HCT116 (cell line): Measurements from ENCODE around the gene SLC6A17. TPM values are rescaled to one million over a fixed set of nuclear protein-coding genes. Genes with fewer than 3 reads are reported as not detected.

Experiments used
- ATAC-seq: fragments of 200-7000 bp; cut with Tn5 transposase; 2 replicates; pipeline ENCODE4 v1.9.1; 2020; ENCODE audit warnings: mild to moderate bottlenecking, moderate library complexity
- BruUV-seq: library from RNA; stranded (reverse); fragments of 400-500 nt; replicated peaks from 2 replicates; lab custom pipeline; 2021; lab: Mats Ljungman, UMichigan
- CTCF ChIA-PET: fragments of 300-600 bp; sonication (Branson Sonifier 250); formaldehyde crosslinking; loops from one replicate; lab custom pipeline; 2021; ENCODE audit warnings: antibody characterized with exemption; lab: Charles Lee
- POLR2A ChIA-PET: fragments of 300-600, 350-600 bp; sonication (Branson Sonifier 250); formaldehyde crosslinking; loops from one replicate; lab custom pipeline; 2021; ENCODE audit warnings: antibody characterized with exemption; lab: Charles Lee
- RAD21 ChIA-PET, 2 experiments: fragments of 300-600 bp; sonication (Branson Sonifier 250); formaldehyde crosslinking; loops; one replicate each; lab custom pipeline; 2023; ENCODE audit warnings: low total read pairs in 2 of 2; ENCODE audit not compliant: uncharacterized antibody in 2 of 2, unreplicated experiment in 2 of 2, low non-redundant PET in 1 of 2; lab: Charles Lee
- DNase-seq: peaks from one replicate; pipeline ENCODE4 v3.0.0-alpha.2; 2010; ENCODE audit warnings: low read depth, low spot score
- H2AFZ ChIP-seq: fragments of 200-600 bp; shearing (Covaris generic), sonication (generic); 2 replicates; pipeline ENCODE4 v1.6.1; 2017; ENCODE audit warnings: low read depth, mixed run types, mixed read lengths, antibody characterized with exemption, low read length; ENCODE audit not compliant: poor library complexity, severe bottlenecking
- H3K27ac ChIP-seq: 2 replicates; pipeline ENCODE4 v1.5.1; 2012; ENCODE audit warnings: low read depth, low read length
- H3K27me3 ChIP-seq: fragments of 200-600 bp; sonication (generic); 2 replicates; pipeline ENCODE4 v1.6.1; 2016; ENCODE audit warnings: mixed run types, low read length, mixed read lengths; ENCODE audit not compliant: insufficient read depth
- H3K36me3 ChIP-seq, 2 experiments: fragments of 200-500 bp in 1 of 2; fragments of 200-600 bp in 1 of 2; sonication (Bioruptor generic) in 1 of 2; sonication (generic) in 1 of 2; 2 replicates each; pipeline versions ENCODE4 v1.5.1 to v1.6.1; 2014 to 2016; ENCODE audit warnings: low read length in 2 of 2, inconsistent platforms in 1 of 2, mixed read lengths in 1 of 2, mixed run types in 1 of 2; ENCODE audit not compliant: insufficient read depth in 2 of 2, control insufficient read depth in 1 of 2
- H3K4me1 ChIP-seq, 2 experiments: fragments of 200-600 bp in 1 of 2; sonication (generic) in 1 of 2; 2 replicates each; pipeline versions ENCODE4 v1.5.1 to v1.6.1; 2012 to 2017; ENCODE audit warnings: low read length in 2 of 2, inconsistent platforms in 1 of 2, mild to moderate bottlenecking in 1 of 2, mixed read lengths in 1 of 2, mixed run types in 1 of 2, moderate library complexity in 1 of 2; ENCODE audit not compliant: insufficient read depth in 2 of 2, control insufficient read depth in 1 of 2
- H3K4me2 ChIP-seq: fragments of 200-600 bp; sonication (generic); 2 replicates; pipeline ENCODE4 v1.6.1; 2017; ENCODE audit warnings: mixed run types, low read length, mixed read lengths
- H3K4me3 ChIP-seq, 2 experiments: fragments of 200-600 bp in 1 of 2; sonication (generic) in 1 of 2; replicated peaks in 1 of 2; 2 replicates each; pipeline ENCODE4 v1.5.1; 2011 to 2016; ENCODE audit warnings: low read length in 2 of 2, control low read depth in 1 of 2, low read depth in 1 of 2, mild to moderate bottlenecking in 1 of 2, mixed read lengths in 1 of 2, mixed run types in 1 of 2
- H3K79me2 ChIP-seq: fragments of 200-600 bp; sonication (generic); 2 replicates; pipeline ENCODE4 v1.6.1; 2017; ENCODE audit warnings: mild to moderate bottlenecking, mixed run types, low read length, moderate library complexity, mixed read lengths; ENCODE audit not compliant: insufficient read depth
- H3K9ac ChIP-seq: fragments of 200-600 bp; sonication (generic); 2 replicates; pipeline ENCODE4 v1.6.1; 2016; ENCODE audit warnings: low read length, mixed read lengths
- H3K9me2 ChIP-seq: fragments of 200-600 bp; sonication (generic), shearing (Covaris generic); 2 replicates; pipeline ENCODE4 v1.6.1; 2017; ENCODE audit warnings: mixed run types, mild to moderate bottlenecking, moderate library complexity; ENCODE audit not compliant: insufficient read depth
- H3K9me3 ChIP-seq, 2 experiments: fragments of 200-500 bp in 1 of 2; fragments of 200-600 bp in 1 of 2; sonication (Bioruptor generic) in 1 of 2; sonication (generic) in 1 of 2; 2 replicates each; pipeline ENCODE4 v1.6.1; 2014 to 2017; ENCODE audit warnings: low read length in 2 of 2, mixed read lengths in 2 of 2, inconsistent platforms in 1 of 2, low read depth in 1 of 2, mild to moderate bottlenecking in 1 of 2, mixed run types in 1 of 2, moderate library complexity in 1 of 2; ENCODE audit not compliant: control insufficient read depth in 1 of 2, insufficient read depth in 1 of 2
- H4K20me1 ChIP-seq: fragments of 200-600 bp; sonication (generic), shearing (Covaris generic); 2 replicates; pipeline ENCODE4 v1.6.1; 2017; ENCODE audit warnings: mixed run types, mild to moderate bottlenecking, moderate library complexity; ENCODE audit not compliant: insufficient read depth
- ATF3 ChIP-seq: IDR thresholded peaks from 2 replicates; pipeline ENCODE4 v1.6.1; 2012
- CBX3 ChIP-seq: IDR thresholded peaks from 2 replicates; pipeline ENCODE4 v1.6.1; 2012; ENCODE audit warnings: low read depth
- CEBPB ChIP-seq: IDR thresholded peaks from 2 replicates; pipeline ENCODE4 v1.6.1; 2012; ENCODE audit warnings: low read depth
- EGR1 ChIP-seq: IDR thresholded peaks from 2 replicates; pipeline ENCODE4 v1.6.1; 2012; ENCODE audit warnings: low read depth
- ELF1 ChIP-seq: IDR thresholded peaks from 2 replicates; pipeline ENCODE4 v1.6.1; 2012; ENCODE audit warnings: low read depth, borderline replicate concordance
- EZH2 ChIP-seq: fragments of 200-600 bp; sonication (generic); IDR thresholded peaks from 2 replicates; pipeline ENCODE4 v1.6.1; 2017; ENCODE audit warnings: antibody characterized with exemption, mixed run types
- JUND ChIP-seq: IDR thresholded peaks from 2 replicates; pipeline ENCODE4 v1.6.1; 2012
- POLR2A ChIP-seq: IDR thresholded peaks from 2 replicates; pipeline ENCODE4 v1.7.0; 2011; ENCODE audit warnings: borderline replicate concordance; ENCODE audit not compliant: insufficient read depth, insufficient read length; ENCODE audit errors: extremely low read depth
- POLR2AphosphoS5 ChIP-seq: IDR thresholded peaks from 2 replicates; pipeline ENCODE4 v1.6.1; 2011; ENCODE audit warnings: mild to moderate bottlenecking, low read depth, low read length, moderate library complexity
- RAD21 ChIP-seq: IDR thresholded peaks from 2 replicates; pipeline ENCODE4 v1.6.1; 2012; ENCODE audit warnings: low read depth, mild to moderate bottlenecking
- REST ChIP-seq: IDR thresholded peaks from 2 replicates; pipeline ENCODE4 v1.6.1; 2012; ENCODE audit warnings: low read depth
- SIN3A ChIP-seq: IDR thresholded peaks from 2 replicates; pipeline ENCODE4 v1.6.1; 2012; ENCODE audit warnings: low read depth
- intact Hi-C: fragments of 100-400 bp; cut with micrococcal nuclease; formaldehyde crosslinking; loops from 2 replicates; pipeline ENCODE4 v1.10.0; 2022
- total RNA-seq: library from RNA; stranded (reverse); gene quantifications from one replicate; pipeline ENCODE4 v1.2.1, GENCODE V29; 2021; ENCODE audit not compliant: unreplicated experiment
- TF ChIP-seq, protein P1 (sequence below): IDR thresholded peaks from 2 replicates; pipeline ENCODE4 v1.6.1; 2011; ENCODE audit warnings: mild to moderate bottlenecking, low read length, moderate library complexity; ENCODE audit not compliant: insufficient replicate concordance; ENCODE audit errors: extremely low read depth
- TF ChIP-seq, protein P2 (sequence below): IDR thresholded peaks from 2 replicates; pipeline ENCODE4 v1.6.1; 2012

Gene SLC6A17
- total RNA-seq, 1 experiment from 2014 or later: 10.5 TPM

GRCh38 chr1:110225212-110225611, 74.9 kb downstream of the SLC6A17 start:
- no peak for DNase-seq
- BruUV-seq: no TSS peak
- H3K4me2 ChIP-seq: no peak overlapping the region
- H3K27me3 ChIP-seq: no peaks in the 10 kb centered on the region
- ChIA-PET POLR2A (no interaction called here), RAD21 (no interaction called here), CTCF (no interaction called here)
- no peak overlapping the region for H3K27ac ChIP-seq
- peaks cover 0 to 2% of the 10 kb centered on the region in 2 experiments; a peak in 1 of 4 replicates for H3K36me3 ChIP-seq
- H3K9me2 ChIP-seq: no peaks in the 10 kb centered on the region
- H3K9me3 ChIP-seq: no peaks in the 10 kb centered on the region
- TF ChIP-seq RAD21 (no peak), SIN3A (no peak), POLR2A (no peak), EGR1 (no peak), POLR2AphosphoS5 (no peak), ELF1 (no peak), EZH2 (no peak), REST (no peak), CBX3 (no peak), JUND (no peak), ATF3 (no peak), CEBPB (no peak)
- TF ChIP-seq, protein P1, sequence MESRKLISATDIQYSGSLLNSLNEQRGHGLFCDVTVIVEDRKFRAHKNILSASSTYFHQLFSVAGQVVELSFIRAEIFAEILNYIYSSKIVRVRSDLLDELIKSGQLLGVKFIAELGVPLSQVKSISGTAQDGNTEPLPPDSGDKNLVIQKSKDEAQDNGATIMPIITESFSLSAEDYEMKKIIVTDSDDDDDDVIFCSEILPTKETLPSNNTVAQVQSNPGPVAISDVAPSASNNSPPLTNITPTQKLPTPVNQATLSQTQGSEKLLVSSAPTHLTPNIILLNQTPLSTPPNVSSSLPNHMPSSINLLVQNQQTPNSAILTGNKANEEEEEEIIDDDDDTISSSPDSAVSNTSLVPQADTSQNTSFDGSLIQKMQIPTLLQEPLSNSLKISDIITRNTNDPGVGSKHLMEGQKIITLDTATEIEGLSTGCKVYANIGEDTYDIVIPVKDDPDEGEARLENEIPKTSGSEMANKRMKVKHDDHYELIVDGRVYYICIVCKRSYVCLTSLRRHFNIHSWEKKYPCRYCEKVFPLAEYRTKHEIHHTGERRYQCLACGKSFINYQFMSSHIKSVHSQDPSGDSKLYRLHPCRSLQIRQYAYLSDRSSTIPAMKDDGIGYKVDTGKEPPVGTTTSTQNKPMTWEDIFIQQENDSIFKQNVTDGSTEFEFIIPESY: no peak
- TF ChIP-seq, protein P2, sequence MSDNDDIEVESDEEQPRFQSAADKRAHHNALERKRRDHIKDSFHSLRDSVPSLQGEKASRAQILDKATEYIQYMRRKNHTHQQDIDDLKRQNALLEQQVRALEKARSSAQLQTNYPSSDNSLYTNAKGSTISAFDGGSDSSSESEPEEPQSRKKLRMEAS: no peak
- no peak overlapping the region for H3K4me3 ChIP-seq
- no peaks in the 10 kb centered on the region for H3K4me1 ChIP-seq
- H3K9ac ChIP-seq: no peak overlapping the region
- no peaks in the 10 kb centered on the region for H3K79me2 ChIP-seq
- no peak overlapping the region for H2AFZ ChIP-seq
- no peak for ATAC-seq
- intact Hi-C loops: no loop called here
- no peaks in the 10 kb centered on the region for H4K20me1 ChIP-seq
